COR-L47 (cell line): Measurements from ENCODE around the gene TMED5.

Source experiments
- DNase-seq: peaks from one replicate; lab custom pipeline; 2025; lab: John Stamatoyannopoulos, UW

TMED5 gene

DNA sequence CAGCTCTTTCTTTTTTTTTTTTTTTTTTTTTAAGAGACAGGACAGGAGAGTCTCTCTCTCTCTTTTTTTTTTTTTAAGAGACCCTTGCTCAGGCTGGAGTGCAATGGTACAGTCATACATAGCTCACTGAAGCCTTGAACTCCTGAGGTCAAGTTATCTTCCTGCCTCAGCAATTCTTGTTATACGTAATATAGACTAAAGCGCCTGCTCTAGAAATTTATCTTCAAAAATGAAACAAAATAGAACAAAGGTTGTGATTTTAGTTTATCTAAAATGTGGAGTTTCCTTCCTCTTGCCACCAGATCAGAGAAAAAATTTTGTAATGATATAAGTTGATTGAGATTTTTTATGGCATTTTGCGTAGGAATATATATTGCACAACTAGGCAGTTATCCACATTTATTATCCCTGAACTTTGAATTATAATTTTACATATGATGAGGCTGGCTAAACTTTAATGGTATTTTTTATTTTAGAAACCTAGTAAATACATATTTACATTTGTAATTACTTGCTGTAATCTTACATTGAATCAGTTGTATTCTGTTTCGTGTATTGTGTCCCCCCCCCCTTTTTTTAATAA lies 56.9 kb downstream of the TMED5 start:
- no peak for DNase-seq

DNA sequence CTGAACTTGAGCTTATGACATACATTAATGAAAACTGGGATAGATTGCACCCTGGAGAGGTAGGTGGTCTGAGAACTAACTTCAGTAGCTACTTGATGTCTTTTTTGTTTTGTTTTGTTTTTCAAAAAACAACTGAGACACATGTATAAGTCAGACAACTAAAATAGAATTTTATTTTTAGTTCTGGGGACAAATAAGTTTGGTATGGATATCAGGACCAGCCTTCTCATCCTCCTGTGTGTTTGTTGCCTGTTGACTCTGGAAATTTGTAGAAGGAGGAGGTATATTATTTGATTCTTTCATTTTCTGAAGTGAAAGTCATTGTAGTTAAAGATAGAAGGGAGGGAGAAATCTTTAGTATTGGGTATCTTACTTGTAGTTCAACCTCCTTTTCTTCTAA lies 59.6 kb downstream of the TMED5 start:
- DNase-seq = no peak

GRCh38 chr1:93114391-93114790 lies 65.8 kb downstream of the TMED5 start:
- no peak for DNase-seq

GRCh38 chr1:93113127-93113526 lies 67.1 kb downstream of the TMED5 start:
- no peak for DNase-seq

GRCh38 chr1:93111561-93111960 lies 68.7 kb downstream of the TMED5 start:
- DNase-seq = no peak

DNA sequence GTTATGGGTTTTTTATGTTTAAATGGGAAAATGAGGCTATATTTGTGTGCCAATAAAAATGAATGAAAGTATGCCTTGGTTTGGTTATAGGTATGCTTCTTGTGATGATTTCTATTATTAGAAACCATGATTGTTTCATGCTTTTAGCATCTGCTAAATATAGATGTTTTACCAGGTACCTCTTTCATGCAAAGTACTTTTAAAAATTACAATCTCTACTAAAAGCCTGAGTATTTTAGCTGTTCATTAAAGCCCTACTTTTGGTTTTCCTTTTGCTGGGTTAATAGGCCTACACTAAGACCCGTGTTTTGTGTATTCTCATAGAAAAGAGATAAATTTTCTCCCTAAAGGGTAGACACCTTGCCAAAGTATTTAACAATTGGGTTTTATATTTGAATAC lies 69.1 kb downstream of the TMED5 start:
- no peak for DNase-seq

- no peak for DNase-seq
Measured at GRCh38 chr1:93109578-93109977, 70.6 kb downstream of the TMED5 start.

DNA sequence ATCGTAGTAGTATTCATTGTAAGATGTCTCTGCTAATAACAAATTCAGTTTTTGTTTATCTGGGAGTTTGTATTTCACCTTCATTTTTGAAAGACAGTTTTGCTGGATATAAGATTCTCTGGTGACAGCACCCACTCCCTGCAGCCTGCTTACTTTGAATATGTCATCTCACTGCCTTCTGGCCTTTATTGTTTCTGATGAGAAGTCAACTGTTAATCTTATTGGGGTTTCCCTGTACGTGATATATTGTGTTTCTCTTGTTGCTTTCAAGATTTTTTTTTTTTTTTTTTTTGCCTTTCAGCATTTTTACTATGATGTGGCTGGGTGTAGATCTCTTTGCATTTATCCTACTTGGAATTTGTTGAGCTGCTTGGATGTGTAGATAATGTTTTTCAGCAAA lies 71.9 kb downstream of the TMED5 start:
- DNase-seq = no peak

DNA sequence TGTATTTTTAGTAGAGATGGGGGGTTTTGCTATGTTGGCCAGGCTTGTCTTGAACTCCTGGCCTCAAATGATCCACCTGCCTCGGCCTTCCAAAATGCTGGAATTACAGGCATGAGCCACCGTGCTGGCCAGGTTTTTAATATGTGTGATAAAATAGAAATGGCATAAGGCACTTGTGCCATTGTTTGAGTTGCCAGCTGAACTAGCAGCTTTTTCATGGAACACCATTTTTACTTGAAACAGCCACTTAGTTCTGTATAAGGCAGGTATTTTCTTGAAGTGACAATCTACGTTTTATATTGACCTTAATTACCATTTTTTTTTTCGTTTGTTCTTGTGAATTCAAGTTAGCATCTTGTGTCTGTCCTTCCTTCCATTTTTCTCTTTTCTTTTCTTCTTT lies 72.8 kb downstream of the TMED5 start:
- no peak for DNase-seq

GRCh38 chr1:93106226-93106625 lies 74.0 kb downstream of the TMED5 start:
- DNase-seq = no peak

DNA sequence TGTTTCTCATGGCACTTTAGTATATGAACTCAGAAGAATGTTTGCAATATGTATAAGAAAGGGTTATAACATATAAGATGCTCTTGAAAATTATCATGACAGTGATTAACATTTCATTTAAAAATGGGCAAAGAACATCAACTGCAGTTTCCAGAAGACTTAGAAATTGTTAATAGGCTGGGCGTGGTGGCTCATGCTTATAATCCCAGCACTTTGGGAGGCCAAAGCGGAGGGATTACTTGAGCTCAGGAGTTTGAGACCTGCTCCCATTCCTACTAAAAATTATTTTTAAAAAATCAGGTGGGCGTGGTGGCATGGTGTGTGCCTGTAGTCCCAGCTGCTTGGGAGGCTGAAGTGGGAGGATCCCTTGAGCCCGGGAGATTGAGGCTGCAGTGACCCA lies 78.1 kb downstream of the TMED5 start:
- no peak for DNase-seq
